Measurements from ENCODE around the gene GRIK4. TPM values are rescaled to one million over a fixed set of nuclear protein-coding genes. Genes with fewer than 3 reads are reported as not detected.

Gene GRIK4
- total RNA-seq, 2 experiments from 2014 or later = 0.06 TPM; not detected in 1

DNA sequence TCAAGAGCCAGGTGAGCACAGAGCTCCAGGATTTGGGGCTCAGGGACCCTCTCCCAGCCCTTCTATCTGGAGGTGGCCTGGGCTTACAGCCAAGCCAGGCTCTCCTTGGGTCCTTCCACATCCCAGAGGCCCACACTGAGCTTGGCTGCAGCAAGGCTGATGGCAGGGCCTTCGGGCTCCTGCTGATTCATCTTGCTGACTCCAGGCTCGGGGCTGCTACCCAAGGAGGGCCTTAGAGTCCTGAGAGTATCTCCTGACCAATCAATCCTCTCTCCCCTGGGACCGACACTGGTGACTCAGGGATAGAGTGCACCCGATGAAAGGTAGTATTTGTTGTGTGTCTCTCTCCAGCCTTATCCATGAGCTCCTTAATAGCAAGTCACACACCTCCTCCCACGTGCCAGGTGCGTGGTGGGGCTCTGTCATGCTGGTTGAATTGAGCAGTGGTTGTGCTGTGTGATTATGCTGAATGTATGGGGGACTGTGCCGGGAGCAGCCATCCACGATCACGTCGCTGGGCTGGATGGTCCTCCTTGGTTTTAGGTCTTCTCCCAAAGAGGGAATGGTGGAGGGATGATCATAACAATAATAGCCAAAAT, 62.3 kb downstream of the GRIK4 start:
- ChIA-PET CTCF (ENCODE audit: unreplicated experiment) (interaction anchor here (0.6 kb wide), 1 partner anchor 266 kb away, joined by 3 read pairs; no protein-coding TSS in a partner anchor), POLR2A (no interaction called here)
- Histone ChIP-seq H2AFZ (ENCODE audit: low read length) (no peak overlapping the region), H3K4me2 (ENCODE audit: low read length) (no peak overlapping the region), H3K27ac (ENCODE audit: low read depth, low read length, poor library complexity, severe bottlenecking) (no peak overlapping the region), H4K20me1 (ENCODE audit: insufficient read depth, low read length) (no peaks in the 10 kb centered on the region), H3K79me2 (ENCODE audit: insufficient read depth, low read depth, low read length) (no peaks in the 10 kb centered on the region), H3K9me2 (ENCODE audit: insufficient read depth, low read length) (no peaks in the 10 kb centered on the region), H3K36me3 (ENCODE audit: insufficient read depth, low read length) (no peaks in the 10 kb centered on the region), H3K9me3 (ENCODE audit: low read length) (no peaks in the 10 kb centered on the region), H3K4me3 (ENCODE audit: low read depth, low read length, poor library complexity, severe bottlenecking) (no peak overlapping the region), H3K4me1 (ENCODE audit: insufficient read depth, low read length, poor library complexity, severe bottlenecking) (no peaks in the 10 kb centered on the region)
- no peak for TF ChIP-seq EZH2phosphoT487 (IDR thresholded peaks at IDR 0.05; ENCODE audit: borderline replicate concordance, low read depth, low read length)
- TF ChIP-seq, protein P1, sequence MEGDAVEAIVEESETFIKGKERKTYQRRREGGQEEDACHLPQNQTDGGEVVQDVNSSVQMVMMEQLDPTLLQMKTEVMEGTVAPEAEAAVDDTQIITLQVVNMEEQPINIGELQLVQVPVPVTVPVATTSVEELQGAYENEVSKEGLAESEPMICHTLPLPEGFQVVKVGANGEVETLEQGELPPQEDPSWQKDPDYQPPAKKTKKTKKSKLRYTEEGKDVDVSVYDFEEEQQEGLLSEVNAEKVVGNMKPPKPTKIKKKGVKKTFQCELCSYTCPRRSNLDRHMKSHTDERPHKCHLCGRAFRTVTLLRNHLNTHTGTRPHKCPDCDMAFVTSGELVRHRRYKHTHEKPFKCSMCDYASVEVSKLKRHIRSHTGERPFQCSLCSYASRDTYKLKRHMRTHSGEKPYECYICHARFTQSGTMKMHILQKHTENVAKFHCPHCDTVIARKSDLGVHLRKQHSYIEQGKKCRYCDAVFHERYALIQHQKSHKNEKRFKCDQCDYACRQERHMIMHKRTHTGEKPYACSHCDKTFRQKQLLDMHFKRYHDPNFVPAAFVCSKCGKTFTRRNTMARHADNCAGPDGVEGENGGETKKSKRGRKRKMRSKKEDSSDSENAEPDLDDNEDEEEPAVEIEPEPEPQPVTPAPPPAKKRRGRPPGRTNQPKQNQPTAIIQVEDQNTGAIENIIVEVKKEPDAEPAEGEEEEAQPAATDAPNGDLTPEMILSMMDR (conservative IDR thresholded peaks at IDR 0.05; ENCODE audit: low read length) = no peak
- intact Hi-C loops (cut with micrococcal nuclease; ENCODE audit: unreplicated experiment) = no loop called here
- no TSS peak for BruUV-seq (replicated peaks)
- DNase-seq (ENCODE audit: low spot score) = no peak

DNA sequence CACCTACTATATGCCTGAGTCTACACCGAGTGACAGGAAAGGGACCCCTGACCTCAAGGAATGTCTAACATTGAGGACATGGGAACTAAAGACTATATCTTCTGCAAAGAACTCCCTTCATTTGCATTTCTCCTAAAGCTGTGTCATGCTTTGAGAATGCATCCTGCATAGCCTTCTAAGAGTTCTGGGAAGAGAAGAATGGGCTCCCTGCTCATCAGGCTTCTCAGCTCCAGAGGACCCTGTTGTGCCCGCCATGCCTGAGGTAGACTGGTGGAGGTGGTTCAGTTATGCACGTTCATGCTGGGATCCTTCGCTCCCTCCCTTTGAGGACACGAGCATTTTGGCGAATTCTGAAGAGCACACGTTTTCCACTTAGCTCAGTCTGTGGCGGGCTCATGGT, 63.3 kb downstream of the GRIK4 start:
- no peaks in the 10 kb centered on the region for H4K20me1 ChIP-seq (ENCODE audit: insufficient read depth, low read length)
- H3K27ac ChIP-seq (ENCODE audit: low read depth, low read length, poor library complexity, severe bottlenecking) = no peak overlapping the region
- H3K4me1 ChIP-seq (ENCODE audit: insufficient read depth, low read length, poor library complexity, severe bottlenecking) = no peaks in the 10 kb centered on the region
- DNase-seq (ENCODE audit: low spot score) = no peak
- H3K4me2 ChIP-seq (ENCODE audit: low read length) = no peak overlapping the region
- no peak overlapping the region for H3K4me3 ChIP-seq (ENCODE audit: low read depth, low read length, poor library complexity, severe bottlenecking)
- BruUV-seq (replicated peaks) = no TSS peak
- TF ChIP-seq, protein P1 (conservative IDR thresholded peaks at IDR 0.05; ENCODE audit: low read length) = no peak
- no peak for TF ChIP-seq EZH2phosphoT487 (IDR thresholded peaks at IDR 0.05; ENCODE audit: borderline replicate concordance, low read depth, low read length)
- POLR2A ChIA-PET = no interaction called here
- no peaks in the 10 kb centered on the region for H3K9me3 ChIP-seq (ENCODE audit: low read length)
- intact Hi-C loops (cut with micrococcal nuclease; ENCODE audit: unreplicated experiment) = no loop called here
- CTCF ChIA-PET (ENCODE audit: unreplicated experiment) = no interaction called here
- H3K79me2 ChIP-seq (ENCODE audit: insufficient read depth, low read depth, low read length) = no peaks in the 10 kb centered on the region
- no peaks in the 10 kb centered on the region for H3K36me3 ChIP-seq (ENCODE audit: insufficient read depth, low read length)
- H2AFZ ChIP-seq (ENCODE audit: low read length) = no peak overlapping the region
- H3K9me2 ChIP-seq (ENCODE audit: insufficient read depth, low read length) = no peaks in the 10 kb centered on the region

DNA sequence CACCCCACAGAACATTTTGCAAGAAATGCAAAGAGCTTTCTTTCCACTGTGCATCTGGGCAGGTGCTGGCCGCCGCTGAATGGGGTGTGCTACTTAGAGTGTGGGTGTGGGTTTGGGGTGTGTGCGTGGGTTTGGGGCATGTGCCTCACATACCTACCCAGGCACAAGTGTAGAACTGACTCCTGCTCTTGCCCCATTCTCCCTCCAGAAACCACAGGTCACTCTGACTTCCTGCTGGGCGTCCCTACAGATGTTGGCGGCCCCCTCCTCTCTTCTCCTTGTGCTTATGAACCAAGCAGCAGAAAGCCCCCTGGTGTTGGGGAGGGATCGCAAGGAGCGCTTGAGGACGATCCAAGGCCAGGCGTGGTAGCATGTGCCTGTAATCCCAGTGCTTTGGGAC, 63.9 kb downstream of the GRIK4 start:
- no TSS peak for BruUV-seq (replicated peaks)
- H3K36me3 ChIP-seq (ENCODE audit: insufficient read depth, low read length) = no peaks in the 10 kb centered on the region
- no peaks in the 10 kb centered on the region for H3K79me2 ChIP-seq (ENCODE audit: insufficient read depth, low read depth, low read length)
- ChIA-PET POLR2A (no interaction called here), CTCF (ENCODE audit: unreplicated experiment) (no interaction called here)
- H2AFZ ChIP-seq (ENCODE audit: low read length) = no peak overlapping the region
- H3K4me1 ChIP-seq (ENCODE audit: insufficient read depth, low read length, poor library complexity, severe bottlenecking) = no peaks in the 10 kb centered on the region
- H3K4me2 ChIP-seq (ENCODE audit: low read length) = no peak overlapping the region
- intact Hi-C loops (cut with micrococcal nuclease; ENCODE audit: unreplicated experiment) = no loop called here
- H3K4me3 ChIP-seq (ENCODE audit: low read depth, low read length, poor library complexity, severe bottlenecking) = no peak overlapping the region
- TF ChIP-seq, protein P1 (conservative IDR thresholded peaks at IDR 0.05; ENCODE audit: low read length) = no peak
- TF ChIP-seq EZH2phosphoT487 (IDR thresholded peaks at IDR 0.05; ENCODE audit: borderline replicate concordance, low read depth, low read length) = no peak
- no peaks in the 10 kb centered on the region for H3K9me3 ChIP-seq (ENCODE audit: low read length)
- no peaks in the 10 kb centered on the region for H4K20me1 ChIP-seq (ENCODE audit: insufficient read depth, low read length)
- H3K9me2 ChIP-seq (ENCODE audit: insufficient read depth, low read length) = no peaks in the 10 kb centered on the region
- H3K27ac ChIP-seq (ENCODE audit: low read depth, low read length, poor library complexity, severe bottlenecking) = no peak overlapping the region
- no peak for DNase-seq (ENCODE audit: low spot score)

Data from OCI-LY7 (cell line).